Measurements from ENCODE around the gene MTO1.

- TF ChIP-seq CTCF (IDR thresholded peaks at IDR 0.05): peak in 2 of 5 experiments; percentile 6 to 25
- peak; percentile 99 to 100 for TF ChIP-seq POLR2A (IDR thresholded peaks at IDR 0.05)
Measured at GRCh38 chr6:73520688-73521350, 59.3 kb downstream of the MTO1 start, which contains the start of gene EEF1A1.
